Measurements from ENCODE around the gene PTGS1.

Gene PTGS1

GRCh38 chr9:122372856-122373845, 2.3 kb downstream of the PTGS1 start:
- DNase-seq: no peak

- peak in 6 of 51 donors; percentile 9 to 21 (median 12) for DNase-seq
These were observed 4.1 kb downstream of the PTGS1 start for GRCh38 chr9:122374885-122375420.

GRCh38 chr9:122376796-122377195, 6.0 kb downstream of the PTGS1 start:
- no peak for DNase-seq

GRCh38 chr9:122377241-122378164, 6.7 kb downstream of the PTGS1 start:
- no peak for DNase-seq

GRCh38 chr9:122378236-122378635, 7.4 kb downstream of the PTGS1 start:
- no peak for DNase-seq

GRCh38 chr9:122379340-122379739, 8.5 kb downstream of the PTGS1 start:
- no peak for DNase-seq

GRCh38 chr9:122380293-122380692, 9.5 kb downstream of the PTGS1 start:
- no peak for DNase-seq

GRCh38 chr9:122381206-122381950, 10.6 kb downstream of the PTGS1 start:
- no peak for DNase-seq

- no peak for DNase-seq
These were observed 12.4 kb downstream of the PTGS1 start for GRCh38 chr9:122382901-122383850.

- no peak for DNase-seq
These were observed 13.2 kb downstream of the PTGS1 start for GRCh38 chr9:122383992-122384461.

GRCh38 chr9:122386311-122386872, 15.6 kb downstream of the PTGS1 start:
- DNase-seq: no peak

- no peak for DNase-seq
These were observed 16.7 kb downstream of the PTGS1 start for GRCh38 chr9:122387536-122387935.

GRCh38 chr9:122389195-122389594, 18.4 kb downstream of the PTGS1 start:
- DNase-seq: no peak

GRCh38 chr9:122389799-122390481, 19.1 kb downstream of the PTGS1 start:
- DNase-seq: no peak

- no peak for DNase-seq
These were observed 21.5 kb downstream of the PTGS1 start for GRCh38 chr9:122392284-122392683.

- DNase-seq: no peak
These were observed 21.9 kb downstream of the PTGS1 start for GRCh38 chr9:122392714-122393113.

GRCh38 chr9:122393284-122393983, 22.6 kb downstream of the PTGS1 start:
- no peak for DNase-seq
